GM12878 (cell line): ENCODE measurements around the gene PCED1A. TPM values are rescaled to one million over a fixed set of nuclear protein-coding genes. Genes with fewer than 3 reads are reported as not detected.

Experiments
- polyA plus RNA-seq, 11 experiments: library from polyadenylated mRNA; depleted of rRNA in 4 of 11; unstranded in 6 of 11; stranded (reverse) in 5 of 11; fragments of >200 nt; fragmentation: Nextera tagmentation in 4 of 11; fragmentation: Illumina TruSeq in 1 of 11; extraction: Ambion mirVana in 4 of 11; extraction: Trizol in 1 of 11; gene quantifications; 1 replicate in 1 of 11; 2 replicates in 10 of 11; pipeline versions ENCODE4 v1.2.1 to v1.2.3, GENCODE V29; 2011 to 2016; ENCODE audit warnings: inconsistent platforms in 2 of 11, missing spikeins in 2 of 11, low read depth in 1 of 11
- total RNA-seq, 4 experiments: library from RNA; depleted of rRNA in 3 of 4; stranded (reverse); fragments of >200 nt in 3 of 4; fragmentation: Illumina TruSeq in 1 of 4; extraction: Trizol in 1 of 4; gene quantifications; 2 replicates each; pipeline versions ENCODE4 v1.2.1 to v1.2.3, GENCODE V29; 2013 to 2021

Gene PCED1A
- total and polyA plus RNA-seq, 10 of the 15 experiments (the other 5 are each of a cell fraction or from before 2014, with no cell fraction given) = 4.5 to 30.9 (median 12.0) TPM

Other genes with a start within 250 kb of the PCED1A start
Only the 7 nearest of the 12 such genes appear.
- gene IDH3B, start 176.4 kb downstream of the PCED1A start, total RNA-seq (2014; rRNA removed) = 131 and 136 TPM in 2 replicates
- gene IDH3B, start 176.4 kb downstream of the PCED1A start, total RNA-seq (2014; rRNA removed; fragmentation: Illumina TruSeq; extraction: Trizol) = 84.7 and 90.5 TPM in 2 replicates
- gene IDH3B, start 176.4 kb downstream of the PCED1A start, total RNA-seq (2021) = 109 and 110 TPM in 2 replicates
- gene IDH3B, start 176.4 kb downstream of the PCED1A start, polyA plus RNA-seq (2011; rRNA removed) = 145 and 177 TPM in 2 replicates
- 98.3 and 101 TPM in 2 replicates for gene IDH3B, start 176.4 kb downstream of the PCED1A start, polyA plus RNA-seq (2014; fragmentation: Illumina TruSeq; extraction: Trizol)
- gene IDH3B, start 176.4 kb downstream of the PCED1A start, polyA plus RNA-seq (2014; fragmentation: Nextera tagmentation; extraction: Ambion mirVana) = 10 to 100 TPM; 65.3 to 87.1 TPM
- 134 and 144 TPM in 2 replicates for gene IDH3B, start 176.4 kb downstream of the PCED1A start, polyA plus RNA-seq (2014; rRNA removed)
- 100 to 1,000 TPM; 149 to 167 TPM for gene IDH3B, start 176.4 kb downstream of the PCED1A start, polyA plus RNA-seq (2016; fragmentation: Nextera tagmentation; extraction: Ambion mirVana)
- gene EBF4, start 147.9 kb downstream of the PCED1A start, total RNA-seq (2014; rRNA removed) = not detected in 2 replicates
- not detected in 2 replicates for gene EBF4, start 147.9 kb downstream of the PCED1A start, total RNA-seq (2014; rRNA removed; fragmentation: Illumina TruSeq; extraction: Trizol)
- gene EBF4, start 147.9 kb downstream of the PCED1A start, total RNA-seq (2021) = 0.13 TPM in 1 of 2 replicates, not detected in the other
- gene EBF4, start 147.9 kb downstream of the PCED1A start, polyA plus RNA-seq (2011; rRNA removed) = not detected in 2 replicates
- not detected in 2 replicates for gene EBF4, start 147.9 kb downstream of the PCED1A start, polyA plus RNA-seq (2014; fragmentation: Illumina TruSeq; extraction: Trizol)
- gene EBF4, start 147.9 kb downstream of the PCED1A start, polyA plus RNA-seq (2014; fragmentation: Nextera tagmentation; extraction: Ambion mirVana) = not detected
- not detected in 2 replicates for gene EBF4, start 147.9 kb downstream of the PCED1A start, polyA plus RNA-seq (2014; rRNA removed)
- gene EBF4, start 147.9 kb downstream of the PCED1A start, polyA plus RNA-seq (2016; fragmentation: Nextera tagmentation; extraction: Ambion mirVana) = not detected
- 0.62 and 0.71 TPM in 2 replicates for gene CPXM1, start 40.0 kb downstream of the PCED1A start, total RNA-seq (2014; rRNA removed)
- 0.22 and 0.23 TPM in 2 replicates for gene CPXM1, start 40.0 kb downstream of the PCED1A start, total RNA-seq (2014; rRNA removed; fragmentation: Illumina TruSeq; extraction: Trizol)
- 0.90 and 1.1 TPM in 2 replicates for gene CPXM1, start 40.0 kb downstream of the PCED1A start, total RNA-seq (2021)
- gene CPXM1, start 40.0 kb downstream of the PCED1A start, polyA plus RNA-seq (2011; rRNA removed) = 1.9 and 3.9 TPM in 2 replicates
- gene CPXM1, start 40.0 kb downstream of the PCED1A start, polyA plus RNA-seq (2014; fragmentation: Illumina TruSeq; extraction: Trizol) = 0.28 TPM in 1 of 2 replicates, not detected in the other
- gene CPXM1, start 40.0 kb downstream of the PCED1A start, polyA plus RNA-seq (2014; fragmentation: Nextera tagmentation; extraction: Ambion mirVana) = not detected
- 0.54 and 0.91 TPM in 2 replicates for gene CPXM1, start 40.0 kb downstream of the PCED1A start, polyA plus RNA-seq (2014; rRNA removed)
- gene CPXM1, start 40.0 kb downstream of the PCED1A start, polyA plus RNA-seq (2016; fragmentation: Nextera tagmentation; extraction: Ambion mirVana) = under 1 TPM; 0.63 to 0.78 TPM
- not detected in 2 replicates for gene C20orf141, start 25.7 kb downstream of the PCED1A start, total RNA-seq (2014; rRNA removed)
- not detected in 2 replicates for gene C20orf141, start 25.7 kb downstream of the PCED1A start, total RNA-seq (2014; rRNA removed; fragmentation: Illumina TruSeq; extraction: Trizol)
- gene C20orf141, start 25.7 kb downstream of the PCED1A start, total RNA-seq (2021) = not detected in 2 replicates
- not detected in 2 replicates for gene C20orf141, start 25.7 kb downstream of the PCED1A start, polyA plus RNA-seq (2011; rRNA removed)
- gene C20orf141, start 25.7 kb downstream of the PCED1A start, polyA plus RNA-seq (2014; fragmentation: Illumina TruSeq; extraction: Trizol) = not detected in 2 replicates
- not detected for gene C20orf141, start 25.7 kb downstream of the PCED1A start, polyA plus RNA-seq (2014; fragmentation: Nextera tagmentation; extraction: Ambion mirVana)
- gene C20orf141, start 25.7 kb downstream of the PCED1A start, polyA plus RNA-seq (2014; rRNA removed) = not detected in 2 replicates
- not detected for gene C20orf141, start 25.7 kb downstream of the PCED1A start, polyA plus RNA-seq (2016; fragmentation: Nextera tagmentation; extraction: Ambion mirVana)
- not detected in 2 replicates for gene TMEM239, start 24.3 kb downstream of the PCED1A start, total RNA-seq (2014; rRNA removed)
- gene TMEM239, start 24.3 kb downstream of the PCED1A start, total RNA-seq (2014; rRNA removed; fragmentation: Illumina TruSeq; extraction: Trizol) = not detected in 2 replicates
- not detected in 2 replicates for gene TMEM239, start 24.3 kb downstream of the PCED1A start, total RNA-seq (2021)
- gene TMEM239, start 24.3 kb downstream of the PCED1A start, polyA plus RNA-seq (2011; rRNA removed) = not detected in 2 replicates
- gene TMEM239, start 24.3 kb downstream of the PCED1A start, polyA plus RNA-seq (2014; fragmentation: Illumina TruSeq; extraction: Trizol) = not detected in 2 replicates
- gene TMEM239, start 24.3 kb downstream of the PCED1A start, polyA plus RNA-seq (2014; fragmentation: Nextera tagmentation; extraction: Ambion mirVana) = not detected
- gene TMEM239, start 24.3 kb downstream of the PCED1A start, polyA plus RNA-seq (2014; rRNA removed) = not detected in 2 replicates
- not detected for gene TMEM239, start 24.3 kb downstream of the PCED1A start, polyA plus RNA-seq (2016; fragmentation: Nextera tagmentation; extraction: Ambion mirVana)
- gene VPS16, start 90 bp upstream of the PCED1A start, total RNA-seq (2014; rRNA removed) = 26.6 and 27.2 TPM in 2 replicates
- gene VPS16, start 90 bp upstream of the PCED1A start, total RNA-seq (2014; rRNA removed; fragmentation: Illumina TruSeq; extraction: Trizol) = 16.1 and 16.8 TPM in 2 replicates
- gene VPS16, start 90 bp upstream of the PCED1A start, total RNA-seq (2021) = 35.9 and 37.5 TPM in 2 replicates
- 15.6 and 29.9 TPM in 2 replicates for gene VPS16, start 90 bp upstream of the PCED1A start, polyA plus RNA-seq (2011; rRNA removed)
- gene VPS16, start 90 bp upstream of the PCED1A start, polyA plus RNA-seq (2014; fragmentation: Illumina TruSeq; extraction: Trizol) = 9.5 and 18.1 TPM in 2 replicates
- gene VPS16, start 90 bp upstream of the PCED1A start, polyA plus RNA-seq (2014; fragmentation: Nextera tagmentation; extraction: Ambion mirVana) = 10 to 100 TPM in 1 of 2 experiments, 1 to 10 TPM in 1; 8.4 to 19.4 TPM
- 31.8 and 34.3 TPM in 2 replicates for gene VPS16, start 90 bp upstream of the PCED1A start, polyA plus RNA-seq (2014; rRNA removed)
- gene VPS16, start 90 bp upstream of the PCED1A start, polyA plus RNA-seq (2016; fragmentation: Nextera tagmentation; extraction: Ambion mirVana) = 10 to 100 TPM; 26.3 to 26.5 TPM
- 33.6 and 34.3 TPM in 2 replicates for gene PTPRA, start 32.8 kb upstream of the PCED1A start, total RNA-seq (2014; rRNA removed)
- 26.5 and 28.9 TPM in 2 replicates for gene PTPRA, start 32.8 kb upstream of the PCED1A start, total RNA-seq (2014; rRNA removed; fragmentation: Illumina TruSeq; extraction: Trizol)
- 39.3 and 40.2 TPM in 2 replicates for gene PTPRA, start 32.8 kb upstream of the PCED1A start, total RNA-seq (2021)
- 61.9 and 75.7 TPM in 2 replicates for gene PTPRA, start 32.8 kb upstream of the PCED1A start, polyA plus RNA-seq (2011; rRNA removed)
- 62.1 and 71.5 TPM in 2 replicates for gene PTPRA, start 32.8 kb upstream of the PCED1A start, polyA plus RNA-seq (2014; fragmentation: Illumina TruSeq; extraction: Trizol)
- 1 to 10 TPM; 3.9 to 8.0 TPM for gene PTPRA, start 32.8 kb upstream of the PCED1A start, polyA plus RNA-seq (2014; fragmentation: Nextera tagmentation; extraction: Ambion mirVana)
- 34.9 and 36.0 TPM in 2 replicates for gene PTPRA, start 32.8 kb upstream of the PCED1A start, polyA plus RNA-seq (2014; rRNA removed)
- gene PTPRA, start 32.8 kb upstream of the PCED1A start, polyA plus RNA-seq (2016; fragmentation: Nextera tagmentation; extraction: Ambion mirVana) = 10 to 100 TPM; 15.6 to 36.5 TPM